ENCODE data around the gene NMRK2.
A peak's percentile ranks its signal among the peaks of the same experiment; 100 is the strongest.

NMRK2 gene

DNA sequence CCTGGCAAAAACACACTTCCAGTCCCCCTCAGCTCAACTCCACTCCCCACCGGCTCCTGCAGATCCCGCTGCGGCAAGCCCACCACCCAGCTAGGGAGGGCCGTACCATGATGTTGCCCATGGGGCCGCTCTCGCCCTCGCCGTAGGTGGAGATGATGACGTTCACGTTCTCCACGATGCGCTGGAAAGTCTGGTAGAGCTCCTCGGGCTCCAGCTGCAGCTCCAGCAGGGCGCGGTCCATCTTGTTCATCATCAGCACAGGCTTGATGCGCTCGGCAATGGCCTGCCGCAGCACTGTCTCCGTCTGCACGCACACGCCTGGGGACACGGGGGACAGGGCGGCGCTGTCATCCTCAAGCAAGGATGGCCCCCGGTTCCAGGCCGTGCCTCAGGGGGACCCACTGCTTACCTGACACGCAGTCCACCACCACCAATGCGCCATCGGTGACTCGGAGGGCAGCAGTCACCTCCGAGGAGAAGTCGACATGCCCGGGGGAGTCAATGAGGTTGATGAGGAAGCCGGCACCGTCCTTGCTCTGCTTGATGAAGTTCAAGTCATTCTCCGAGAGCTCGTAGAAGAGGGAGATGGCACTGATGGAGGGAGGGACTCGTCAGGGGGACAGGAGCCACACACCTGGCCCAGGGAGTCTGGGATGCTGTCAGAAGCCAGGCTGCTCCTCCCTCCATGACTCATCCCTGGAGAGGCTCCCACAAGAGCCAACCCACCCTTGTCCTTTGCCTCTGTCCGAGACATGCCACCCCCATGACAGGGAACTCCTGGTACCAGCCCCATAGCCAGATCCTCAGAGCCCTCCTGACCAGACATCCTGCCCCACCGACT is 50.1 kb downstream of the NMRK2 start:
- DNase-seq = no peak

DNA sequence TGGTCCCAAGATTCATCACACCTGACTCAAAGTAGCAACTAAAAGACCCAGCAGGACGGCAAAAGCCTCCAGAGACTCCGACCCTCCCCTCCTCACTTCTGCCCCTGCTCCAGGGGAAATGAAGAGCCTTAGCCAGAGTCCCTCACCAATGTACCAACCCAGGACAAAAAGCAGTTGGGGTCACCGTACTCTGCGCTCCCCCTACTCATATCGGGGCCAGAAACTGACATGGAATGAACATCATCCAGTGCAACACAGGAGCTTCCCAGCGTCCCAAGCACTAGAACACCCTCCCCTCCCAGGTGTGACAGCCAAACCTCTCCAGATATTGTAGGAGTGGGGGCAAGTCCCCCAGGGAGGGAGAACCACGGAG is 50.7 kb downstream of the NMRK2 start:
- DNase-seq = no peak

DNA sequence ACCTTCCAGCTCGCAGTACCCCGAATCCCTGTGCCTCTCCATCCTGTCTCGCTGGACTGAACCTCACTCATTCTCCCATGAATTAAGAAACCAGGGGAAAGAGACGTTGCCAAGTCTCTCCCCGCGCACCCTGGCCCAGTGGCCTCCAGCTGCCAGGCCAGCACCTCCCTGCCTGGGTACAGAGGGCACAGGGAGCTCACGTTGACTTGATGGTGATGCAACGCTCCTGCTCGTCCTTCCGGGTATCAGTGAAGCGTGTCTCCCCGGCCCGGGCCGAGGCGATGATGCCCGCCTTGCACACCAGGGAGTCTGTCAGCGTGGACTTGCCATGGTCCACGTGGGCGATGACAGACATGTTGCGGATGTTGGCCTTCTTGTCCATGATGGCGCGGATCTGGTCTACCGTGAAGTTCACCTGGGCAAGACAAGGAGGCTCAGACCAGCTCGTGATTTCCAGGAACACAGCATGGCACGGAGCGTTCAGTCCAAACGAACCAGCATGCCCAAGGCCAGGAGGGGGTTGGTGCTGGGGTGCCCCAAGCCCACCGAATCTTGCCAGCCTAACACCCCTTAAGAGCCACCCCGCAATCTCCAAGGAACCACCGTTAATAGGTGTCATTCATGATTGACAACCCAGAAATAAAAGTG is 51.2 kb downstream of the NMRK2 start:
- peak; percentile 29 for DNase-seq

DNA sequence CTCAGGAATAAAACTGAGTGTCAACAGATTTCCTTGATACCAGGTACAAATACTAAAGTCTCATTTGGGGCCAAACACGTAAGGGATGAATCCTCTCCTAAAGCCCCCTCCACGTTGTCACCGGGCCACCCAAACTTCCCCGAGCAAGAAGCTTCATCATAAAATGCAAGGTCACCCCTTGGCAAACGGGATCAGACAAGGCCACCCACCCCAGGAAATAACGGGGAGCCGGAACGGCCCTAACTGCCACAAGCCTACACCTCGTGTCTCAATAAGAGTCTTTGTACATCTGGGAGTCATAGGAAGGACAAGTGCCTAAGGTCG is 51.7 kb downstream of the NMRK2 start:
- no peak for DNase-seq

DNA sequence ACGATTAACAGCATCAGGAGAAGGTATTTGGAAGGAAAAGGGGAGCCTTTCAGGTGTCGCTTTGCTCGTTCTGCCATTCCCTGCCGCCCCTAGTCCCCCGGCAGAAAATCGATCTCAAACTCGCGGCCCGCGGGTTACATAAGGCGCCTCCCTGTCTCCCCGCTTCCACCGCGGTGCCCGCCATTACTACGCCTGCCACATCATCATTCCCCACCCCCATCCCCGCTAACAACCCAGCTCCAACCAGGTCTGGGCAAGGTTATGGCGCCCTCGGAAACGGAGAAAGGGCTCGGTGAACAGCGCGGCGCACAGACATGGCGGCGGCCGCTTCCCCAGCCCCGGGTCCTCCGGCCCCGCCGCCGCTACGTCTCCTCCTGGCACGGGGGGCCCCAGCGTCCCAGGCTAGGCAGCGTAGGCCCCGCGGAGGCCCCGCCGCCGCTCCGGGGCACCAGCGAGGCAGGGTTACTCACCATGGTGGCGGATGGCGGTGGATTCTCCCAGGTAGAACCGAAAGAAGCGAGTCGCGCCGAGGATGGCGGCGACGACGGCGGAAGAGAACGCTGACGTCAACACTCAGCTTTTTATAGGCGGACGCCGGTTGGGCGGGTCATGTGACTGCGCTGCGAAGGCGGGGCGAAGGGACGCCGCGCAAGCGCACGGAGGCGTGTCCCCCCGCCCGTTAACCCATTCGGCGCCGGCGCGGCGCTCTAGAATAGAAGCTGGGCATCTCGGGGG is 52.2 kb downstream of the NMRK2 start, which contains the start of gene EEF2:
Gene EEF2, minus strand, starts transcription at position 556 of the 735 bp plus-strand sequence. Its CDS starts 83 bp downstream, at position 473.
- DNase-seq = peak; percentile 94

DNA sequence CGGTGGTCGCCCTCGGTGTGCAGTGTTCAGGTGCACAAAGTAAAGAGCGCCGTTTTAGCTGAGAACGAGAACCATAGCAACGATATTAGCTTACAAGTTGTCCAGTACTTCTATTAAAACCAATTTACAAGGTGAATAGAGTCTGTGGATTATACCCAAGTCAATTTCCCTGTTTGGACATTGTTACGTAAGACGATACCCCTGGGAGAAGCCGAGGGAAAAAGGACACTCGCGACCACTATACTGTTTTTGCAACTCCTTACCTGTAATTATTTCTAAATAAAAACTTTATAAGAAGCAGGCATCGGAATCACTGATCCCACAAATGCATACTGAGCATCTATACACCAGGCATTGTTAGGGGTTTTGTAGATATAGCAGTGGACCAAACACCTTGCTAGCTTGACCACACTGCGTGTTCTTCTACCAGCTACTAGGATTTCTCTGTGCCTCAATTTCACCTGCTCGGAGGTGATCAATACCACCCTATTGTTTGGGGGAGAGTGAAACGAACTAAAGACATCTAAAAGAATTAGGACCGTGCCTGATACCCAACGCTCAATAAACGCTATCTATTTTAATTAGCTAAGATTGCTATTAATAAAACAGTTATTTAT is 52.9 kb downstream of the NMRK2 start:
- no peak for DNase-seq

DNA sequence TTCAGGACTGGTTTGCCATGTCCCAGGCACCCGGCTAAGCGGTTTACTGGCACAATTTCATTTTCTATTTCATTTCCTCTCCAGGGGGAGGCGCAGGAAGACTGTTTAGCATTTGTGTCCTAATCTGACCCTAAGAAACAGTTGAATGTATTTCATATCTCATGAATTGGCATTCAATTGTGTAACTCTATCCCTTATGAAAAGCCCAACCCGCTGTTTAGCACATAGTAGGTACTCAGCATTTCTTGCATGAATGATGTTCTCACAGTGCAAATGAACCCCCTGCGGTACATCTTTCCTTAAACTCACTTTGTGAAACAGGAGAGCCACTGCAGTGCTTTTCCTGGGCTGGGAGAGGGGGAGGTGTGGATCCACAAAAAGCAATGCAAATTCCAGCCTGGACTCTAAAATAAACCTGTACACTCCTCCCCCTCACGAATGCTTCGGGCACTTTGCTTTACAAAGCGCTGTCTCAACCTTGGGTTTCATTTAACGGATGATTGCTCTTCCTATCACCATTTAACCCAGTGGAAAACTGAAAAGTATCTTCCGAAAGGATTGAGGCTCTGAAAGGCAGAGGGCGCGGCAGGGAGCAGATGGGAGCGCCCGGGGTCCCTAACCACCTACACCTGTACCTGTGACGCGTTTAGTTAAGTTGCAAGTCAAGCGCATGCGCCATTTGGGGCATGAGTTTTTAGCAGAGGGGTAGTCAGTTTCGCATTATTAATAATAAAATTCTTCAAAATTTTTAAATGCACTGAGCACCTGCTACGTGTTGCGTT is 53.6 kb downstream of the NMRK2 start:
- peak; percentile 80 for DNase-seq

DNA sequence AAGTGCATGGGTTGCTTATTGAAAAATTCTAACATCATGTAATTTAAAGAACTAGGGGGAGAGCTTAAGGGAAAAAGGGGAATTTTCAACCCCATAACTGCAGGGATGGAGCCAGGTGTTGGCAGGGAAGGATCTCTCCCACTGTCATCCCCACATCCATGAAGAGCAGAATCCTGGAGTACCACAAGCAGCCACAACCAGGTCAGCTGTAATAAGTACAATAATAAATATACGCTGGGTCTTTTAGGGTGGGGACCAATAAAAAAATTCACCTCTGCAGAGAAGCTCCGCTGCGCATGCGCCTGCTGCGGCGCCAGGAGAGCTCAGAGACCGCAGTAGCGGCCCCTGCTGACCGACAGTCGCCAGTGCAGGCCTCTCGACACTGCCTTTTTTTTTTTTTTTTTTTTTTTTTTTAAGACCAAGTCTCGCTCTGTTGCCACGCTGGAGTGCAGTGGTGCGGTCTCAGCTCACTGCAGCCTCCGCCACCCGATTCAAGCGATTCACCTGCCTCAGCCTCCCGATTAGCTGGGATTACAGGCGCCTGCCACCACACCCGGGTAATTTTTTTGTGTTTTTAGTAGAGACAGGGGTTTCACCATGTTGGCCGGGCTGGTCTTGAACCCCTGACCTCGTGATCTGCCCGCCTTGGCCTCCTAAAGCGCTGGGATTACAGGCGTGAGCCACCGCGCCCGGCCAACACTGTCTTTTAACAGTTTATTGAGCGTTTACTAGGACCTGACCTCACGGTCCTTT is 54.9 kb downstream of the NMRK2 start:
- DNase-seq = peak; percentile 93

DNA sequence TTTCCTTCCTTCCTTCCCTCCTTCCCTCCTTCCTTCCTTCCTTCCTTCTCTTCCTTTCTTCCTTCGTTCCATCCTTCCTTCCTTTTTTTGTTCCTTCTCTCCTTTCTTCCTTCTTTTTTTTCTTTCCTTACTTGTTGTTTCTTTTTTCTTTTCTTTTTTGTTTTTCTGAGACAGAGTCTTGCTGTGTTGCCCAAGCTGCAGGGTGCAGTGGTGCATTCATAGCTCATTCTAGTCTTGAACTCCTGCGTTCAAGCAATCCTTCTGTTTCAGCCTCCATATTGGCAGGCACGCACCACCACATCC is 57.9 kb downstream of the NMRK2 start:
- DNase-seq = no peak

All from CD4-positive, alpha-beta T cell treated with Interleukin-12 subunit alpha and Interleukin-12 subunit beta, for 1 hour (primary cell).